Stomach (tissue), 4 donors: ENCODE results near the gene VPS37C.

Source experiments
- POLR2A ChIP-seq, 4 donors: fragments of 450-650 bp; IDR thresholded peaks; one replicate each; pipeline ENCODE4 v1.6.1; 2016; ENCODE audit warnings: antibody characterized with exemption in 4 of 4, control low read depth in 2 of 4, mild to moderate bottlenecking in 1 of 4, moderate library complexity in 1 of 4
- TF ChIP-seq, protein P1 (sequence below), 7 experiments: fragments of 450-650 bp in 4 of 7; fragments of 200-600 bp in 3 of 7; sonication (generic) in 3 of 7; IDR thresholded peaks; one replicate each; pipeline ENCODE4 v1.5.1; 2016 to 2019; ENCODE audit warnings: antibody characterized with exemption in 7 of 7, control low read depth in 2 of 7, mild to moderate bottlenecking in 1 of 7

DNA sequence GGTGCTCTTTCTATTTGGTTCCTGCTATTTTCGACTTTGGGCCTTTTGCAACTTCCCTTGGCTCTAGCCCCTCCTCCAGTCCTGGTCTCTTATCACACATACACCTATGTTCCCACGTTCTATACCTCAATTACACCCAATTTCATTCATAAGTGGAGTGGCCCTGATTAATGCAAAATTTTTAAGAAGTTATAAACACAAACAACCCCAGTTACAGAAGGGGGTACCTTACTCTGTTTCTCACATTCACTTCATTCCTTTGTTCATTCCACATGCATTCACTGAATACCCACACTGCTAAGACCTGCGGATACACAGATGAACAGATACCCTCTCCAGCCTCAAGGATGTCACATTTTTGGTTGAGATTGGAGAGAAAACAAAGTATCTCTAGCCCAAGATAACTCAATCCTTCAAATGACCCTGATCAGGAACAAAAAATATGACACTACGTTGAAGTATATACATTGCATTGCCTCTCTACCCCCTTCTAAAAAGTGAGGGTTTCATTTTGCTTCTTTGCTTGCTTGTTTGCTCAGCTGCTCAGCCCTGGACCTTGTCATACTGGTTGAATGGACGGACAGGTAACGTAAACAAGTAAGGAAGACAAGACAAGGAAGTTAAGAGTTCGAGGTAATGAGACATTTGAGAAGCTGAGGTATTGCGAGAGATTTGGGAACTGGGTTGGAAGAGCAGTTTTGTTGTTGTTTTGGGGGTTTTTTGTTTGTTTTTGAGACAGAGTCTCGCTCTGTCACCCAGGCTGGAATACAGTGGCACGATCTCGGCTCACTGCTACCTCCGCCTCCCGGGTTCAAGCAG lies 3.6 kb upstream of the VPS37C start:
- TF ChIP-seq, protein P1, sequence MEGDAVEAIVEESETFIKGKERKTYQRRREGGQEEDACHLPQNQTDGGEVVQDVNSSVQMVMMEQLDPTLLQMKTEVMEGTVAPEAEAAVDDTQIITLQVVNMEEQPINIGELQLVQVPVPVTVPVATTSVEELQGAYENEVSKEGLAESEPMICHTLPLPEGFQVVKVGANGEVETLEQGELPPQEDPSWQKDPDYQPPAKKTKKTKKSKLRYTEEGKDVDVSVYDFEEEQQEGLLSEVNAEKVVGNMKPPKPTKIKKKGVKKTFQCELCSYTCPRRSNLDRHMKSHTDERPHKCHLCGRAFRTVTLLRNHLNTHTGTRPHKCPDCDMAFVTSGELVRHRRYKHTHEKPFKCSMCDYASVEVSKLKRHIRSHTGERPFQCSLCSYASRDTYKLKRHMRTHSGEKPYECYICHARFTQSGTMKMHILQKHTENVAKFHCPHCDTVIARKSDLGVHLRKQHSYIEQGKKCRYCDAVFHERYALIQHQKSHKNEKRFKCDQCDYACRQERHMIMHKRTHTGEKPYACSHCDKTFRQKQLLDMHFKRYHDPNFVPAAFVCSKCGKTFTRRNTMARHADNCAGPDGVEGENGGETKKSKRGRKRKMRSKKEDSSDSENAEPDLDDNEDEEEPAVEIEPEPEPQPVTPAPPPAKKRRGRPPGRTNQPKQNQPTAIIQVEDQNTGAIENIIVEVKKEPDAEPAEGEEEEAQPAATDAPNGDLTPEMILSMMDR (IDR thresholded peaks at IDR 0.05), result no peak
- TF ChIP-seq POLR2A (IDR thresholded peaks at IDR 0.05), result no peak
